ENCODE measurements around the gene NMT1. TPM values are rescaled to one million over a fixed set of nuclear protein-coding genes. Genes with fewer than 3 reads are reported as not detected.

Gene NMT1
- total RNA-seq, 1 donor from 2014 or later: 125 TPM

DNA sequence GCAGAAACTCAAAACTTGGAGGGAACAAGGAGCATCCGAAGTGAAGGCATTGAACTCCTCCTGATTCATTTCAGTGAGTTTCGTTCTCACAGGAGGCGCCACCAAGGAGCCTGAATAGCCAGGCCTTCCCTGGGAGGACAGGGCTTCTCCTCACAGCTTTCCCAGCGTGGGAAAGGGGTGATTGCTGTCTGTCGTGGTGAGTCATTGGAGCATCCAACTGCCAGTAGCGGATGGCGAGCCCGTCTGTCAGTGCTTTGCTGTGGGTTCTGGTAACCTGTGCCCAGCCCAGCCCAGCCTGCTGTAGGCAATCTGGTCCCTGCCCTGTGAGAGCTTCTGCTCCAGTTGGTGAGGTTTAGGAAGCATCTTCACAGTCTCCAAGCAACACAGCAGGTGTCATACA, 42.9 kb downstream of the NMT1 start:
- DNase-seq (ENCODE audit: low spot score): no peak

DNA sequence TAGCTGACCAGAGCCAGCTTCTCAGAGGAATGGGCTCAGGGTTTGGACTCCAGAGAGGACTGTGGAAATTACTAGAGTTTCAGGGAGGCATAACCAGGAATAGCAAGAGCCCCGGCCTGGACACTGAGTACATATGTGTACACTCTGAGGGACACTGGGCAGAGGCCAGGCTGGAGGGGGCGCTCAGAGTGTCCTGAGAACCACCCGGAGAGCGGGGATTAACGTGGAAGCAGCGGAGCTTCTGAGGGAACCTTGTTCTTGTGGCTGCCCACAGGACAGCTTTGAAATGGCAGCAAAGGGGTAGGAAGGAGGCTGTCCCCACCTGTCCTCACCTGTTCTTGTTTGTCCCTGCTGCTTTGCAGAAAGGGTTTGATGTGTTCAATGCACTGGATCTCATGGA, 43.4 kb downstream of the NMT1 start:
- DNase-seq (ENCODE audit: low spot score): no peak

DNA sequence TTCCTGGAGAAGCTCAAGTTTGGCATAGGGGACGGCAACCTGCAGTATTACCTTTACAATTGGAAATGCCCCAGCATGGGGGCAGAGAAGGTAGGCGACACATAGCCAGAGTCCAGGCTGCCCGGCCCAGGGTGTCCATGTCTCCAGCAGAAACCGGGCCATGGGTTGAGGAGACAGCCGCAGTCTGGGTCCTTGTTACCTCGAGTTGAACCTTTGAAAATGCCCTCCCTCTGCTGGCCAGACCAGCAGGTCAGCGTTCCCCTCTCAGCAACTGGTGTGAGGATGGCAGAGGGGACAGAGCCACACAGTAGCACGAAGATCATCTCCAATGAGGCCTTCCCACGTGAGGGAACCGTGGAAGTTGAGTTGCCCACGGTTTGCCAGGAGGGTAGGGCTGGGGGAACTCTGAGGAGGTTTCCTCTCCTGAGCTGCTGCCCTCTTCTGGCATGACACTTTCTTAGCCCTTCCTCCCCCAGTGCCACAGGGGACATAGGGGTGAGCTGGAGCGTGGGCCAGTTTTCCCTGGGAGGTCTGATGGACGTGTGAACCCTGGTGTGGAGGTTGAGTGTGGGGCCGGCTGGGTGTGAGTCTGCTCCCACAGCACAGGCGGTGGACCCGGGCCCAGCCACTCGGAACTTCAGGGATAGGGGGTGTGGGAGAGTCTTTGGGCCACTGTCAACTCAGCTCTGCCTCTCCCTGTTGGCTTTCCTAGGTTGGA, 43.9 kb downstream of the NMT1 start:
- DNase-seq (ENCODE audit: low spot score): no peak

DNA sequence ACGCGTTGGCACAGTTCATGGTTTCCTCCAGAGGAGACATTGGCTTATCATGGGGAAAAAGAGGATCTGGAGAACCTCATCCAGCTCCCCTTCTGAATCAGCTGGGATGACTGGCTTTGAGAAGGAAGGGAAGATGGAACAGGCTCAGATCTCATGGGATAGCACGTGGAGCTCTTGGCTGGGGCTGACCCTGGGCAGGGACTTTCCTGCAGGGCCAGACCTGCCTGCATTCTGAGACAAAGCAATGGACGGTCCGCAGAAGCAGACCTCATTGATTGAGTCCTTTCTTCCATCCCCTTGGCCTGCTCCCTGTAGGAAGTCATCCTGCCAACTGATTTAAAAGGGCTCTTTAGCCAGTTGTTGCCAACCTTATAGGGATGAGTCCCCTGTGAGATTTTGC, 45.0 kb downstream of the NMT1 start:
- DNase-seq (ENCODE audit: low spot score): no peak

GRCh38 chr17:45106582-45106981, 45.5 kb downstream of the NMT1 start:
- no peak for DNase-seq (ENCODE audit: low spot score)

DNA sequence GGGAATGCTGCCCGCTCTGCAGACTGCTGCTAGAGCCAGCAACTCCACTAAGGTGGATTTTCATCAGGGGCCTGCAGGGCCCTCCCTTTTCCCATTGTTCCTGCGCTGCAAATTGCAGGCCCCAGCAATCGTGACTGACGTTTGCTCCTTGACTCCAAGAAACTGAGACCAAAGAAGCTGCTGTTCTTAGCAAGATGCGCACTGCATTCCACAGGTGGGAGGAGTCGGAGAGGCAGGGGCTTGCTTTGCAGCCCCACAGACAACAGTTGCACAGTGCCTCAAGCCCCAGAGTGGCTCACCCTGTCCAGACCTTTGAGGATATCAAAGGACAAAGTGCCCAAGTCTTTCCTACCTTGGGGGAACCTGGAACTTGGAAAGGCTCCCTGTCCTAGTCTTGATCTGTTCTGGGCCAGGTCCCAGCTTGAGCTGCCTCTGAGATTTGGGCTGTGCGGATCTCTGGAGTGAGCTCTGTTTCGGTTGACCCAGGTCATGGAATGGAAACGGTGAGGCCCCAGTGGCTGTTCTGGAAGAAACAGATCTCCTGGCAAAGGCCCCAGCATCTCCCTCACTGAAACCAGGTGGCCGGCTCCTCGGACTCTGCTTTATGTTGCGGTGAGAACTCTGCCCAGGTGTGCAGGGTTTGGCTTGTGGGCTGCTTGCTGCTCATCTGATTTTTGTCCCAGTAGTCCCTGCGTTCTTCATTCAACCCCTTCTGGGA, 46.3 kb downstream of the NMT1 start:
- no peak for DNase-seq (ENCODE audit: low spot score)

GRCh38 chr17:45108051-45108450, 46.9 kb downstream of the NMT1 start:
- DNase-seq (ENCODE audit: low spot score): no peak

DNA sequence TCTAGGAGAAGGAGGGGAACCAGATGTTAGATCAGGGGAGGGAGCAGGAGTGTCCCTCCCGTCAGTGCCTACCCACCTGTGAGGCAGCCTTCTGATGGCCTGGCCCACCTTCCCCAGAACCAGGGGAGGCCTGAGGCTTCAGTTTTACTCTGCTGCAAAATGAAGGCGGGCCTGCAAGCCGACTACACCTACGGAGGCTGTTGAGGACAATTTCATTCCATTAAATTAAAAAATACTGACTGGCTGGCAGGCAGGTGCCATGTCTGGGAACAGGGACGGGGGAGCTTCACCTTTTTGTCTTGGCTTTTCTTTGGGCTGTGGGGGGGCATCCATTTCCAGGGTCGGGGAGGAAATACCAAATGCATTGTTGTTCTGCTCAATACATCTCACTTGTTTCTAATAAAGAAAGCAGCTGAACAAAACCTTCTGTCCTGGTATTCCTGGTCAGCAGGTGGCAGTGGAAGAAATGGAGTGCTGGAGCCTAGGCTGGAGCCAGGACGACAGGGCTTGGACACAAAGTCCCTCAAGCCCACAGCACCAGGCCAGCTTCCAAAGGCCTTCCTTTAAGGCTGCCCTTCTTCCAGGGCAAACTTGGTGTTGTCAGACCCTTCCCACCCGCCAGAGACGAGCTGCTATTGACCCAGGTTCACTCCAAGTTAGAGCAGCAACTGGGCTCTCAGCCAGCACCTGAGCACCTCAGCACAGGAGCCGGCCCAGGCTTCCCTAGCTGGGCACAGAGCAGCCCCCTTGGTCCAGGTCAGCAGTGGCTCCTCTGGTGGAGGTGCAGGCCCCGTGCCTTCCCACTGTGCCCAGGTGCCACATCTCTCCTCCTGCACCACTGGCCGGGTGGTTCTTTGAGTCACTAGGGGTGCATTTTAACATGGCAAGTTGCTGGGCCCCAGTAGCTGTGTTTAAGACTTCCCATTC, 47.7 kb downstream of the NMT1 start:
- DNase-seq (ENCODE audit: low spot score): no peak

DNA sequence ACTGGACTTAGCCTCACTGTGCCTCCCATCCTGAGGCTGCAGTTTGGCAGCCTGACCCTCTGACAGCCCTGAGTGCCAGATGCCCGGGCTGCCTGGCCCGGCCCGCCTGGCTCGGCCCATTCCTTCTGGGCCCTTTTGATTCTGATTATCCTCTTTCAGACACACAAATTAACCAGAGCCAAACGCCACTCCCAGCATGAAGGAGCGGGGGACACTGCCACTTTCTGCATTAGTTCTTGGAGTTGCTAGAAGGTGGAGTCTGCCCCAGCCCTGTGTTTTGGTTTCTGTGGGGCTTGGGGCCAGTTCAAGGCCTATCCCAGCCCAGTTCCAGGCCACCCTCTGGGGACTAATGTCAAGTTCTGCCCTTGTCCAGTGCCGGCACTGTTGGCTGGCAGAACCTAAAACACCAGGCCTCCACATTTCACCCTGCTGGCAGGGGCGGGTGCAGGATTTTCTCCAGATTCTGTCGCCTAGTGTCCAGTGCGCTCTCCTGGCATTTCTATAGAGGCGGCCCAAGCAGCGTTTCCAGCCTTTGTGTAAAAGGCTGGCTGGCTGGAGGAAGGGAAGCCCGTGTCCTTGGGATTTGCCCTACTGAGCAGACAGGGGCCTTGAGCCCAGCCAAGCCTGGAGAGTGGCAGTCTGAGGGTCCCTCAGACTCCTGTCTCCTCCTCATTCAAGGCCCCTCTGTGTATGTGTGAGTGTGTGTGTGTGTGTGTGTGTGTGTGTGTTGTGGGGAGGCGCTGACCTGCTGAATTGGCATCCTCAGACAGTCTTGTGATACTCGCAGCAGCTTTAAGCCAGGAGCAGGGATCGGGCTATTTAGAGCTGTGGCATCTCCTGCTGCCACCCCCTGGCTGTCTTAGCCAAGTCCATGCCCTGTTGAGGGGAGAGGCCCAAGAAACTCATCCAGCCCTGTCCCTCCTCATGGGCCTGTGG, 49.8 kb downstream of the NMT1 start:
- DNase-seq (ENCODE audit: low spot score): no peak

DNA sequence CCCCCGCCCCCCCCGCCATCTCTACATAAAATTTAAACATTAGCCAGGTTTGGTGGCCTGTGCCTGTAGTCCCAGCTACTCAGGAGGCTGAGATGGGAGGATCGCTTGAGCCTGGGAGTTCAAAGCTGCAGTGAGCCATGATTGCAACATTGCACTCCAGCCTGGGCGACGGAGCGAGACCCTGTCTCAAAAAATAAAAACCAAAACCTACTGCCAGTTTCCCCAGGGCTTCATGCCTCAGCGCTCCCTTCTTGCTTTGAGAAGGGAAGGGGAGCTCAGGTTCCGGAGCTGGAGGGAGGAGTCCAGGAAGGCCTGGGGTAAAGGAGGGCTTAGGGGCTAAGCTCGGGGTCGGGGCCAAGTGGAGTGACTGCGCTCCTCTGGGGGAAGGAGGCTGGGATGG, 50.7 kb downstream of the NMT1 start:
- no peak for DNase-seq (ENCODE audit: low spot score)

DNA sequence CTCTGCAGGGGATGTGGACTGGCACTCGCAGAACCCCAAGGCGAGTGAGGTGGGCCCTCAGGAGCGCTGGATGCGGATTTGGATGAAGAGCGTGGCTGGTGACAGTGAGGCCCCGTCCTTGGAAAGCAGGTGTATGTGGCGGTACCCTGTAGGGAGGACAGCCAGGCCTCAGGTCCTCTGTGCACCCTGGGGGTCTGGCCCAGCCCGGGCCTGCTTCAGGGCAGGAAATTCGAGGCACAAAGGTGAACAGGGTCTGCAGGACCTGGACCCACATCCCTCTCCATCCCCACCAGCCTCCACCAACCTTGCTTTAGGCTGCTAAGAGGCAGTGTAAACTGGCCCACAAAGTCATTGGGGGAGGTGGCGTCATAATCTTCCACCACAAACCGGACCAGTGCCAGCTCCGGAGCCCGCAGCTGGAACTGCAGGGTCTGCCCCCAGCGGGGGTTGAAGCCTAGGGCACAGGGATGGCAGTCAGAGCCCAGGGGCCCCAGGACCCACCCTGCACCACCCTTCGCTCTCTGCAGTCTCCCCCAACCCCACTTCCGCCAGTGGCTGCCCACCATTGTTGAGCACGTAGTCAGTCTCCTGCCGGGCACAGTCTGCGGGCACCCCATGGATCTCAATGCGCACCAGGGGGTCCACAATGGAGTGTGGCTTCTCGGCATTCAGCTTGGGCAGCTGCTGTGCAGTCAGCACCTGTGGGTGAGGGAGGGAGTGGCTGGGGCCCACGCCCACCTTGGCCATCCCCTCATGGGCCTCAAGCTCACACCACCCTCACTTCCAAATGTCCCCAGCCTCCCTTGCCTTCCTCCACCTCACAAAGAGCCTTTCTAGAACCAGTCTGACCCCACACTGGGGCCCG, 51.7 kb downstream of the NMT1 start:
- DNase-seq (ENCODE audit: low spot score): no peak

- DNase-seq (ENCODE audit: low spot score): no peak
These were observed 52.3 kb downstream of the NMT1 start for GRCh38 chr17:45113424-45113754.

DNA sequence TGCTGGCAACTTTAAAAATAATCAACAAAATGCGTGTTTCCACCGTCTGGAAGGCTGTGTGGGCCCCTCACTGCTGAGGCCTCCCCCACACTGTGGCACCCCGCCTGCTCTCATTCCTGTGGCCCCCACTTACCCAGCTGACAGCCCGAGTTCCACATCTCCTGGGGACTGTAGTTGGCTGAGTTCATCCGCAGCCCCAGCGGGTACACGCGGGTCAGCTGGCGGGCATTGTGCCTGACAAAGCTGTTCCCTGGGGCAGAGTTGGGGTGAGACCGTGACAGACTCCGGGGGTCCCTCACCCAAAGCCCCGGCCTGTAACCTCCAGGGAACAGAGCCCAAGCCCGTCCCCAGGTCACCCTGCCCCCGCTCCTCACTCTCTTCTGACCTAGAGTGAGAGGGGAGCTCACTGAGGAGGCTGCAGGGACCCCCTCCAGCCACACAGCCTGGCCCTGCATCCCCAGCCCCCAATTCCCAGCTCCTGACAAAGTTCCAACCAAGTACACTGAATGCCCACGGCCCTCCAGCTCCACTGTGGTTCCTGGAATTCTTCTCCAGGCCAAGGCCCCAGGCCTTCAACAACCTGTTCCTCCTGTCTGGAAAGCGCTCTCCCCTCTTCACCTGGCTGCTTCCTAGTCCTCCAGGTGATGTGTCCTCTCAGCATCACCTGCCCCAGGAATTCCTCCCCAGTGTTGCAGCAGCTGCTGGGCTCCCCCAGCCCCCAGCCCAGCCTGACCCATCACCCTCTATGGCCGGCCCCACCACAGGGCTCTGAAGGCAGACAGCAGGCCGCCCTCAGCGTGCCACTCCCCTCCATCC, 53.2 kb downstream of the NMT1 start:
- DNase-seq (ENCODE audit: low spot score): no peak

DNA sequence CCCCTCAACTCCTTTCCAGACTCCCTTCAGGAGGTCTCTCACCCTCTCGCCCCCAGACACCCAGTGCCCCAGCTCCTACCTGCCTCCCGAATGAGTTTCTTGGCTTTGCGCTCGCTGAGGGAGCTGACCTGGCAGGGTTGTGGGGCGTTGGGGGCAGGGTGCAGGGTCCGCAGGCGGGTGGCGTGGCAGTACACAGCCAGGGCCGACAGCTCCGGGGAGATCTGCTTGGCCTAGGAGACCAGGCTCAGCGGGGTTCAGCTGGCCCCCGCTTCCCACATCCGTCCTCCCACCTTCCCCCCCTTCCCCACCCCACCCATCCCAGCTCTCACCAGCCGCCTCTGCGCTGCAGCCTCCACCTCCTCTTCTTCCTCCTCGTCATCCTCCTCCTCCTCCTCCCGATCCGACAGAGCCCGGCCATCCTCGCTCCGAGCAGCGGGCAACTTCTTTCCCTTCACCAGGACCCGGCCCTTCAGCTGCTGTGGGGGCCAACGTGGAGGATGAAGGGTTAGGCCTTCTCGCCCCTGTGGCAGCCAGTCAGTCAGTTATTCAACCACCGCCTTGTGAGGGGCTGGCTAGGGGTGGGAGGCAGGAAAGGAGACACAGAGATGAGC, 54.0 kb downstream of the NMT1 start:
- no peak for DNase-seq (ENCODE audit: low spot score)

GRCh38 chr17:45115871-45116270, 54.8 kb downstream of the NMT1 start:
- DNase-seq (ENCODE audit: low spot score): no peak

DNA sequence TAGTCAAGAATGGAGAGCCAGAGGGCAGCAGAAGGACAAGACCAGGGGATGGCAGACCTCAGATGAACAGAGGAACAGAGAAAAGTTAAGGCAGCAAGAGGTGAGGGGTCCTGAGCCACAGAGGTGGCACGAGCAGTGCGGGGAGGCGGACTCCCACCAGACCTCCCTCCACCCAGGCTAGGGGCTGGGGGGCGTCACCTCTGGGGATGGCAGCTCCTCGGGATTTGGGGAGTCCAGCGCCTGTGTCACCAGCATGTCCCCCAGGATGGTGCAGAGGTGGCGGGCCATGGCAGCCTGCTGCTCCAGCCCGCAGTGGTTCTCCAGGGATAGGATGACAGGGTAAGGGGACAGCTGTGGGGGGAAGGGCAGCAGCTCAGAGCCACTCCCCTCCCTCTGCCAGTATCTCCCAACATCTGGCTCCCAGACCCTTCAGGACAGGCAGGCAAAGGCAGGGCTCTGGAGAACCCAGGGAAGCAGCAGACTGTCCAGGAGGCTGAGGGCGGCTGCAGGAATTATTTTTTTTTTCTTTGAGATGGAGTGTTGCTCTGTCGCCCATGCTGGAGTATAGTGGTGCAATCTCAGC, 55.4 kb downstream of the NMT1 start:
- no peak for DNase-seq (ENCODE audit: low spot score)

GRCh38 chr17:45117334-45117733, 56.2 kb downstream of the NMT1 start:
- no peak for DNase-seq (ENCODE audit: low spot score)

GRCh38 chr17:45117848-45118646, 56.9 kb downstream of the NMT1 start:
- DNase-seq (ENCODE audit: low spot score): no peak

Data from ureter (tissue), 1 donor.